A549 (cell line): ENCODE data around the gene ZNF841. TPM values are rescaled to one million over a fixed set of nuclear protein-coding genes. Genes with fewer than 3 reads are reported as not detected.
A peak's percentile ranks its signal among the peaks of the same experiment; 100 is the strongest.
"Not testable (repeated sequence)": the region's sequence is repeated elsewhere in the genome, so short reads cannot be mapped to it uniquely, and the experiment has no call there.

ENCODE experiments used
- ATAC-seq, 2 experiments: fragments of 200-7000 bp in 1 of 2; fragments of >200 bp in 1 of 2; cut with Nextera tagmentation in 1 of 2; cut with Tn5 transposase in 1 of 2; 3 replicates each; pipeline versions ENCODE4 v1.8.0 to v1.9.1; 2018 to 2020; ENCODE audit warnings: mild to moderate bottlenecking in 1 of 2, moderate library complexity in 1 of 2
- CTCF ChIA-PET: fragments of 300-600 bp; sonication (Branson Sonifier 250); formaldehyde crosslinking; extraction: SDS; loops from one replicate; lab custom pipeline; 2021; ENCODE audit warnings: antibody characterized with exemption, inconsistent platforms; lab: Yijun Ruan, JAX
- POLR2A ChIA-PET: fragments of 350-600 bp; formaldehyde crosslinking; extraction: SDS; loops from one replicate; lab custom pipeline; 2021; ENCODE audit warnings: antibody characterized with exemption, inconsistent platforms; lab: Yijun Ruan, JAX
- DNase-seq, 2 experiments: peaks; one replicate each; pipeline versions ENCODE4 v3.0.0 to v3.0.0-alpha.2; 2011 to 2016; ENCODE audit warnings: low read depth in 1 of 2, low spot score in 1 of 2
- FAIRE-seq: peaks from 2 replicates; lab custom pipeline; 2011; peaks lifted over from hg19 to GRCh38; lab: Jason Lieb, UNC
- H3K27ac ChIP-seq, 2 experiments: fragments of >200 bp; sonication (Bioruptor Twin); formaldehyde crosslinking; 3 replicates each; pipeline ENCODE4 v1.5.1; 2016 to 2017
- H3K4me1 ChIP-seq: fragments of >200 bp; sonication (Bioruptor Twin); formaldehyde crosslinking; 3 replicates; pipeline ENCODE4 v1.6.1; 2016
- H3K4me2 ChIP-seq: fragments of >200 bp; sonication (Bioruptor Twin); formaldehyde crosslinking; 3 replicates; pipeline ENCODE4 v1.6.1; 2016
- H3K4me3 ChIP-seq: fragments of >200 bp; sonication (Bioruptor Twin); formaldehyde crosslinking; 3 replicates; pipeline ENCODE4 v1.5.1; 2016
- H3K9me3 ChIP-seq: fragments of >200 bp; sonication (Bioruptor Twin); formaldehyde crosslinking; 3 replicates; pipeline ENCODE4 v1.6.1; 2016
- CHD2 ChIP-seq: fragments of 150-350 bp; IDR thresholded peaks from 2 replicates; pipeline ENCODE4 v1.6.1; 2014; ENCODE audit warnings: low read length; ENCODE audit not compliant: partially characterized antibody
- EHF ChIP-seq: fragments of 250-450 bp; sonication (Bioruptor Pico); IDR thresholded peaks from 2 replicates; pipeline ENCODE4 v1.5.0; 2020; ENCODE audit warnings: mild to moderate bottlenecking
- EHMT2 ChIP-seq: fragments of 200-600 bp; sonication (generic); IDR thresholded peaks from 2 replicates; pipeline ENCODE4 v1.6.1; 2016; ENCODE audit warnings: antibody characterized with exemption, low read depth, mild to moderate bottlenecking, moderate library complexity
- EP300 ChIP-seq, 2 experiments: fragments of >200 bp; sonication (Bioruptor Twin); formaldehyde crosslinking; IDR thresholded peaks; 2 replicates in 1 of 2; 3 replicates in 1 of 2; pipeline ENCODE4 v1.6.1; 2016 to 2017
- GATA3 ChIP-seq: IDR thresholded peaks from 2 replicates; pipeline ENCODE4 v1.6.1; 2012; ENCODE audit warnings: borderline replicate concordance
- HDAC2 ChIP-seq: fragments of 200-600 bp; sonication (generic); IDR thresholded peaks from 2 replicates; pipeline ENCODE4 v1.6.1; 2016
- HEYL ChIP-seq: fragments of 250-450 bp; sonication (Bioruptor Pico); IDR thresholded peaks from 2 replicates; pipeline ENCODE4 v1.8.0; 2021; ENCODE audit warnings: mild to moderate bottlenecking, moderate library complexity
- HOXA7 ChIP-seq: fragments of 250-450 bp; sonication (Bioruptor Pico); IDR thresholded peaks from 2 replicates; pipeline ENCODE4 v1.5.0; 2020; ENCODE audit warnings: mild to moderate bottlenecking, moderate library complexity
- JUNB ChIP-seq: fragments of >200 bp; sonication (Bioruptor Twin); formaldehyde crosslinking; IDR thresholded peaks from 2 replicates; pipeline ENCODE4 v1.6.1; 2016
- KDM1A ChIP-seq: fragments of 200-600 bp; sonication (generic); IDR thresholded peaks from 2 replicates; pipeline ENCODE4 v1.6.1; 2016; ENCODE audit warnings: low read depth, mild to moderate bottlenecking
- MAZ ChIP-seq: fragments of 150-350 bp; IDR thresholded peaks from 2 replicates; pipeline ENCODE4 v1.6.1; 2014; ENCODE audit warnings: antibody characterized with exemption, low read depth, low read length, borderline replicate concordance
- MYC ChIP-seq: IDR thresholded peaks from 2 replicates; pipeline ENCODE4 v1.6.1; 2012; ENCODE audit warnings: mild to moderate bottlenecking, inconsistent platforms, low read length, improper control_type of control experiment, borderline replicate concordance
- NFE2L2 ChIP-seq: fragments of 150-350 bp; conservative IDR thresholded peaks from 2 replicates; pipeline ENCODE4 v1.6.1; 2014; ENCODE audit warnings: low read length
- NPAS2 ChIP-seq: fragments of 250-450 bp; sonication (Bioruptor Pico); IDR thresholded peaks from 2 replicates; pipeline ENCODE4 v1.8.0; 2022; ENCODE audit warnings: mild to moderate bottlenecking, moderate library complexity, borderline replicate concordance
- POLR2A ChIP-seq: IDR thresholded peaks from 2 replicates; pipeline ENCODE4 v1.6.1; 2012; ENCODE audit warnings: mild to moderate bottlenecking, low read length
- POLR2AphosphoS2 ChIP-seq: conservative IDR thresholded peaks from 2 replicates; pipeline ENCODE4 v1.6.1; 2012; ENCODE audit warnings: low read length, improper control_type of control experiment, inconsistent platforms
- RAD21 ChIP-seq, 2 experiments: fragments of >200 bp in 1 of 2; sonication (Bioruptor Twin) in 1 of 2; formaldehyde crosslinking in 1 of 2; IDR thresholded peaks in 1 of 2; conservative IDR thresholded peaks in 1 of 2; 2 replicates in 1 of 2; 3 replicates in 1 of 2; pipeline ENCODE4 v1.6.1; 2012 to 2018; ENCODE audit warnings: inconsistent platforms in 1 of 2
- SMC3 ChIP-seq: fragments of >200 bp; sonication (Bioruptor Twin); formaldehyde crosslinking; IDR thresholded peaks from 3 replicates; pipeline ENCODE4 v1.6.1; 2018; ENCODE audit warnings: inconsistent platforms
- TFCP2L1 ChIP-seq: fragments of 250-450 bp; sonication (Bioruptor Pico); IDR thresholded peaks from 2 replicates; pipeline ENCODE4 v1.5.0; 2021; ENCODE audit warnings: mild to moderate bottlenecking
- TP53 ChIP-seq: fragments of 250-450 bp; sonication (Bioruptor Pico); IDR thresholded peaks from 2 replicates; pipeline ENCODE4 v1.5.0; 2021; ENCODE audit warnings: mild to moderate bottlenecking, moderate library complexity
- ZC3H11A ChIP-seq: fragments of 450-650 bp; IDR thresholded peaks from 2 replicates; pipeline ENCODE4 v1.6.1; 2014; ENCODE audit warnings: antibody characterized with exemption, mild to moderate bottlenecking
- ZNF302 ChIP-seq: fragments of 250-450 bp; sonication (Bioruptor Pico); IDR thresholded peaks from 2 replicates; pipeline ENCODE4 v1.9.0; 2021; ENCODE audit warnings: inconsistent platforms, mild to moderate bottlenecking, moderate library complexity
- WGBS: methylation state at CpG from one replicate; pipeline ENCODE4 v1.1.6; 2017; ENCODE audit errors: missing lambda C conversion rate; 5-methylcytosine and 5-hydroxymethylcytosine counted together
- polyA plus RNA-seq, 4 experiments: library from polyadenylated mRNA; depleted of rRNA in 3 of 4; stranded (reverse); fragments of >200 nt; fragmentation: RNase III in 1 of 4; extraction: RNeasy Plus Mini Kit Qiagen cat#74134 plus additional on column Dnase treatment in 1 of 4; gene quantifications; 2 replicates in 3 of 4; 3 replicates in 1 of 4; pipeline ENCODE4 v1.2.3, GENCODE V29; 2011 to 2017
- TF ChIP-seq, protein P1 (sequence below): IDR thresholded peaks from 2 replicates; pipeline ENCODE4 v1.6.1; 2012
- TF ChIP-seq, protein P2 (sequence below): fragments of 200-600 bp; sonication (generic); IDR thresholded peaks from 2 replicates; pipeline ENCODE4 v1.6.1; 2016; ENCODE audit warnings: antibody characterized with exemption, mild to moderate bottlenecking, moderate library complexity
- TF ChIP-seq, protein P3 (sequence below): fragments of >200 bp; sonication (Bioruptor Twin); formaldehyde crosslinking; IDR thresholded peaks from 2 replicates; pipeline ENCODE4 v1.6.1; 2016
- TF ChIP-seq, protein P4 (sequence below): IDR thresholded peaks from 2 replicates; pipeline ENCODE4 v1.6.1; 2012
- TF ChIP-seq, protein P5 (sequence below): fragments of 250-450 bp; sonication (Bioruptor Pico); IDR thresholded peaks from 2 replicates; pipeline ENCODE4 v1.5.0; 2020; ENCODE audit warnings: low read depth, mild to moderate bottlenecking, moderate library complexity

The ZNF841 gene
- polyA plus RNA-seq, 2 of the 4 experiments (the other 2 are of a cell fraction) = 2.2 to 4.9 TPM

DNA sequence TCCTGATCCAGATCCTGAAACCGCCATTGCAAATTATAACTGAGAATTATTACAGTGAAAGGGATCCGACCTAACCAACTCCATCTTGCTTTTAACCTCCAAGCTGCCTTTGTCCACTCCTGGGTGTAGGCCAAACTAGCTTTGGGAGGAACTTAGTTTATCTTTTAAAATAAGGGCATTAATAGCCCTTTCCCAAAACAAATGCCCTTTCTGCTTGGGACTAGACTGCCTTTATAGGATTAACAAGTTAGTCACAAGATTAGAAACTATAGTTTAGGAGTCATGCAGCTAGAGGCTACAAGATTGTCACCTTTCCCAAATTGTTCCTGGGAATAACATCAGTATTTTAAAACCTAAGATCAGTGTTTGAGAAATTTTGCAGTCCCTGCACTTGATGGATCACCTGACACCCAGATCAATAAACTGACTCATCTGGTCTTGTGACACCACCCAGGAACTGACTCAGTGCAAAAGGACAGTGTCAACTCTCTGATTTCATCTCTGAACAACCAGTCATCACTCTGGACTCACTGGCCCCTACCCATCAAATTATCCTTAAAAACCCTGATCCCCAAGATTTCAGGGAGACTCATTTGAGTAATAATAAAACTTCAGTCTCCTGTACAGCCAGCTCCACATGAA, 4.1 kb upstream of the ZNF841 start:
- Histone ChIP-seq H3K27ac (no peak overlapping the region), H3K4me2 (no peak overlapping the region), H3K4me1 (no peaks in the 10 kb centered on the region), H3K9me3 (peaks cover 75% of the 10 kb centered on the region), H3K4me3 (no peak overlapping the region)
- ATAC-seq (no peak), FAIRE-seq (no peak), DNase-seq (no peak)
- 4% methylated on average over 2 of the region's 2 CpGs for WGBS
- TF ChIP-seq NFE2L2 = no peak
- no peak for TF ChIP-seq POLR2A
- TF ChIP-seq ZC3H11A = no peak
- TF ChIP-seq POLR2AphosphoS2 = no peak
- TF ChIP-seq EHF (CRISPR knock-in tag) = no peak
- TF ChIP-seq, protein P1, sequence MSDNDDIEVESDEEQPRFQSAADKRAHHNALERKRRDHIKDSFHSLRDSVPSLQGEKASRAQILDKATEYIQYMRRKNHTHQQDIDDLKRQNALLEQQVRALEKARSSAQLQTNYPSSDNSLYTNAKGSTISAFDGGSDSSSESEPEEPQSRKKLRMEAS = no peak
- no peak for TF ChIP-seq EHMT2
- TF ChIP-seq GATA3 = no peak
- TF ChIP-seq MYC = no peak
- TF ChIP-seq, protein P2, sequence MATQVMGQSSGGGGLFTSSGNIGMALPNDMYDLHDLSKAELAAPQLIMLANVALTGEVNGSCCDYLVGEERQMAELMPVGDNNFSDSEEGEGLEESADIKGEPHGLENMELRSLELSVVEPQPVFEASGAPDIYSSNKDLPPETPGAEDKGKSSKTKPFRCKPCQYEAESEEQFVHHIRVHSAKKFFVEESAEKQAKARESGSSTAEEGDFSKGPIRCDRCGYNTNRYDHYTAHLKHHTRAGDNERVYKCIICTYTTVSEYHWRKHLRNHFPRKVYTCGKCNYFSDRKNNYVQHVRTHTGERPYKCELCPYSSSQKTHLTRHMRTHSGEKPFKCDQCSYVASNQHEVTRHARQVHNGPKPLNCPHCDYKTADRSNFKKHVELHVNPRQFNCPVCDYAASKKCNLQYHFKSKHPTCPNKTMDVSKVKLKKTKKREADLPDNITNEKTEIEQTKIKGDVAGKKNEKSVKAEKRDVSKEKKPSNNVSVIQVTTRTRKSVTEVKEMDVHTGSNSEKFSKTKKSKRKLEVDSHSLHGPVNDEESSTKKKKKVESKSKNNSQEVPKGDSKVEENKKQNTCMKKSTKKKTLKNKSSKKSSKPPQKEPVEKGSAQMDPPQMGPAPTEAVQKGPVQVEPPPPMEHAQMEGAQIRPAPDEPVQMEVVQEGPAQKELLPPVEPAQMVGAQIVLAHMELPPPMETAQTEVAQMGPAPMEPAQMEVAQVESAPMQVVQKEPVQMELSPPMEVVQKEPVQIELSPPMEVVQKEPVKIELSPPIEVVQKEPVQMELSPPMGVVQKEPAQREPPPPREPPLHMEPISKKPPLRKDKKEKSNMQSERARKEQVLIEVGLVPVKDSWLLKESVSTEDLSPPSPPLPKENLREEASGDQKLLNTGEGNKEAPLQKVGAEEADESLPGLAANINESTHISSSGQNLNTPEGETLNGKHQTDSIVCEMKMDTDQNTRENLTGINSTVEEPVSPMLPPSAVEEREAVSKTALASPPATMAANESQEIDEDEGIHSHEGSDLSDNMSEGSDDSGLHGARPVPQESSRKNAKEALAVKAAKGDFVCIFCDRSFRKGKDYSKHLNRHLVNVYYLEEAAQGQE = no peak
- TF ChIP-seq EP300 (IDR thresholded peaks at IDR 0.05) = no peak
- no peak for TF ChIP-seq KDM1A
- no peak for TF ChIP-seq RAD21 (conservative IDR thresholded peaks at IDR 0.05 in 1 of 2, IDR thresholded peaks at IDR 0.05 in 1 of 2)
- CTCF ChIA-PET = interaction anchor here (0.6 kb wide), 1 partner anchor 9 kb away, joined by 4 read pairs; no protein-coding TSS in a partner anchor
- POLR2A ChIA-PET = no interaction called here

DNA sequence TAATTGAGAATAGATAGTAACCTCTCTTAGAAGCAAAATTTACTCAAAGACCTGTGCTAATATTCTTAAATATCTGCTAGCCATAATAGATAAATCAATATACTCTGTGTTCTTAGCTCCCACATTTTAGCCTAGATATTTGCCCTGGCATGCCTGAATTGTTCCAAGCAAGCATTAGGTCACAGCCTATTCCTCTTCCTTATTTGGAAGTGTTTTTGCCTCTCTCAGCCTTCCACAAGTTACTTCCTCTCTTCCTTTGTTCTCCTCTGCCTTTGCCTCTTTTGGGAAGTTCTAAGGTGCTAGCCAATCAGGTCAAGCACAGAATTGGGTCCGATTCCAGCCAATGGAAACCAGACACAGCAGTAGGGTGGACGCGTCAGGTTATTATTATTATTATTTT, 851 bp upstream of the ZNF841 start:
- POLR2A ChIA-PET, H3K4me1 ChIP-seq, H3K4me2 ChIP-seq, CTCF ChIA-PET, ATAC-seq, H3K4me3 ChIP-seq, DNase-seq, FAIRE-seq, H3K27ac ChIP-seq: not testable (repeated sequence)
- H3K9me3 ChIP-seq = peaks cover 89% of the 10 kb centered on the region
- 89% methylated on average over 3 of the region's 3 CpGs for WGBS

DNA sequence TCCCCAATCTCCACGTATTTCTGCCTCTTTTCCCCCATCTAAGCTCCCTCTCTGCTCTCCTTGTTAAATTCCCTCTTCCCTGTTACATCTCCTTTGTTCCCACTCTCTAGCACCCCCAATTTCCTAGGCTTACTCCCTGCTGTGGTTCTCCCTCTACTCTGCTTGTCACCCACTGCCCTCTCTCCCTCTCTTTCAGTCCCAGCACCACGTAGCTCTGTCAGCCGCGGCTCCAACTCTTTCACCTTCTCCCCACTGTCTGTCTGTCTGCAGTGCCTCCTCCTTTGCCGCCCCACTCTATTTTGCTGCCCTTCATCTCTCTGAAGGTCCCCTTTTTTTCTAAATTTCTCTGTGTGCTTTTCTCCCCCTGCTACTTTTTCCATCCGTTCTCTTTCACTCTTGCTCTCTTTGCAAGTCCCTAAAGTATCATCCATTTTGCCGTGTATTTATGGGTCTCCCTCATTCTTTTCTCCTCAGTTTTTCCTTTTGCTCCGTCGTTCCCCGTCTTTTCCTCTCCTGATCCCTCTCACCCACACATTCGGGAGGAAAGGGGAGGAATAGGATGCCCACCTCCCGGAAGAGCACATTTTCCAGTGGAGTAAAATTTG, 937 bp downstream of the ZNF841 start:
- ChIA-PET POLR2A (no interaction called here), CTCF (interaction anchor here (0.6 kb wide), 1 partner anchor 1330 kb away, joined by 3 read pairs; no protein-coding TSS in a partner anchor)
- Histone ChIP-seq H3K27ac (no peak overlapping the region), H3K4me2 (peak overlapping the region; percentile 49), H3K9me3 (peaks cover 83% of the 10 kb centered on the region), H3K4me1 (no peaks in the 10 kb centered on the region), H3K4me3 (peak overlapping the region; percentile 55)
- FAIRE-seq (no peak), DNase-seq (no peak), ATAC-seq (no peak)
- 40% methylated on average over 12 of the region's 12 CpGs for WGBS
- TF ChIP-seq CHD2 (no peak), TFCP2L1 (no peak)

DNA sequence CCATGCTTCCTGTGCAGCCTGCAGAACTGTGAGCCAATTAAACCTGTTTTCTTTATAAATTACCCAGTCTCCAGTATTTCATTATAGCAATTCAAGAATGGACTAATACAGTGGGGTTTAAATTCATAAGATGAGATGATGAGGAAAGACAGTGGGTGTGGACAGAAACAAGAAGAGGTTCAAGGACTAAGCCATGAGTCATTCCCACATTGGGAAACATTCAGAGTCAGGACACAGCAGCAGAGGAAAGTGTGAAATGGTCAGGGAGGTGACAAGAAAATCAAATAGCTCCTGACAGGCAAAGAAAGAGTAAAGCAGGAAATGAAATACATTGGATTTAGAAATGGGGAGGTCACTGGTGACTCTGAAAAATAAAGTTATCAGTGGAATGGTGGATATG, 9.1 kb downstream of the ZNF841 start:
- no peak overlapping the region for H3K27ac ChIP-seq
- ChIA-PET POLR2A (no interaction called here), CTCF (no interaction called here)
- FAIRE-seq (no peak), ATAC-seq (no peak), DNase-seq (no peak)
- no peaks in the 10 kb centered on the region for H3K4me1 ChIP-seq
- H3K4me3 ChIP-seq = no peak overlapping the region
- peaks cover 84% of the 10 kb centered on the region for H3K9me3 ChIP-seq
- no peak overlapping the region for H3K4me2 ChIP-seq
- TF ChIP-seq, protein P3, sequence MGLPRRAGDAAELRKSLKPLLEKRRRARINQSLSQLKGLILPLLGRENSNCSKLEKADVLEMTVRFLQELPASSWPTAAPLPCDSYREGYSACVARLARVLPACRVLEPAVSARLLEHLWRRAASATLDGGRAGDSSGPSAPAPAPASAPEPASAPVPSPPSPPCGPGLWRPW = no peak
- TF ChIP-seq, protein P4, sequence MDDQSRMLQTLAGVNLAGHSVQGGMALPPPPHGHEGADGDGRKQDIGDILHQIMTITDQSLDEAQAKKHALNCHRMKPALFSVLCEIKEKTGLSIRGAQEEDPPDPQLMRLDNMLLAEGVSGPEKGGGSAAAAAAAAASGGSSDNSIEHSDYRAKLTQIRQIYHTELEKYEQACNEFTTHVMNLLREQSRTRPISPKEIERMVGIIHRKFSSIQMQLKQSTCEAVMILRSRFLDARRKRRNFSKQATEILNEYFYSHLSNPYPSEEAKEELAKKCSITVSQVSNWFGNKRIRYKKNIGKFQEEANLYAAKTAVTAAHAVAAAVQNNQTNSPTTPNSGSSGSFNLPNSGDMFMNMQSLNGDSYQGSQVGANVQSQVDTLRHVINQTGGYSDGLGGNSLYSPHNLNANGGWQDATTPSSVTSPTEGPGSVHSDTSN = no peak
- TF ChIP-seq, protein P5, sequence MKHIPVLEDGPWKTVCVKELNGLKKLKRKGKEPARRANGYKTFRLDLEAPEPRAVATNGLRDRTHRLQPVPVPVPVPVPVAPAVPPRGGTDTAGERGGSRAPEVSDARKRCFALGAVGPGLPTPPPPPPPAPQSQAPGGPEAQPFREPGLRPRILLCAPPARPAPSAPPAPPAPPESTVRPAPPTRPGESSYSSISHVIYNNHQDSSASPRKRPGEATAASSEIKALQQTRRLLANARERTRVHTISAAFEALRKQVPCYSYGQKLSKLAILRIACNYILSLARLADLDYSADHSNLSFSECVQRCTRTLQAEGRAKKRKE (CRISPR knock-in tag) = no peak
- TF ChIP-seq ZNF302 (CRISPR knock-in tag) = no peak
- no peak for TF ChIP-seq NPAS2 (CRISPR knock-in tag)
- TF ChIP-seq TP53 (CRISPR knock-in tag) = no peak
- no peak for TF ChIP-seq HEYL (CRISPR knock-in tag)
- no peak for TF ChIP-seq HOXA7 (CRISPR knock-in tag)
- TF ChIP-seq EHMT2 = no peak
- no peak for TF ChIP-seq SMC3
- TF ChIP-seq EP300 (IDR thresholded peaks at IDR 0.05) = no peak
- no peak for TF ChIP-seq MAZ
- no peak for TF ChIP-seq HDAC2
- no peak for TF ChIP-seq JUNB
